H1 (cell line): ENCODE measurements around the gene NCK2. TPM values are rescaled to one million over a fixed set of nuclear protein-coding genes. Genes with fewer than 3 reads are reported as not detected.

Experiments used
- CBX8 ChIP-seq: fragments of 300-800, 300-1000 bp; sonication (generic); IDR thresholded peaks from 2 replicates; pipeline ENCODE4 v1.7.1; 2016; ENCODE audit warnings: low read depth, low read length, borderline replicate concordance
- CHD7 ChIP-seq: fragments of 300-600 bp; sonication (generic); IDR thresholded peaks from 2 replicates; pipeline ENCODE4 v1.7.1; 2012; ENCODE audit warnings: low read length, moderate library complexity, mild to moderate bottlenecking, inconsistent platforms; ENCODE audit not compliant: insufficient replicate concordance
- GTF2F1 ChIP-seq: IDR thresholded peaks from 2 replicates; pipeline ENCODE4 v1.6.1; 2012; ENCODE audit warnings: low read depth, low read length, improper control_type of control experiment, borderline replicate concordance
- HDAC6 ChIP-seq: IDR thresholded peaks from one replicate; pipeline ENCODE4 v1.7.1; 2012; ENCODE audit warnings: low read depth, mild to moderate bottlenecking, inconsistent platforms, low read length, moderate library complexity
- KDM1A ChIP-seq: fragments of 200-600, 300-600 bp; sonication (generic); IDR thresholded peaks from 2 replicates; pipeline ENCODE4 v1.7.1; 2016; ENCODE audit warnings: mild to moderate bottlenecking, low read length, borderline replicate concordance
- NANOG ChIP-seq: IDR thresholded peaks from 2 replicates; pipeline ENCODE4 v1.6.1; 2011; ENCODE audit warnings: low read length, low read depth, mild to moderate bottlenecking, inconsistent platforms; ENCODE audit not compliant: insufficient read depth, poor library complexity, severe bottlenecking
- polyA plus RNA-seq, 7 experiments: library from polyadenylated mRNA; depleted of rRNA in 3 of 7; stranded (reverse) in 5 of 7; unstranded in 2 of 7; fragments of >200 nt in 5 of 7; fragments of 200-250 nt in 2 of 7; gene quantifications; 1 replicate in 5 of 7; 2 replicates in 1 of 7; 4 replicates in 1 of 7; pipeline versions ENCODE4 v1.2.1 to v1.2.3, GENCODE V29; 2011 to 2013; ENCODE audit warnings: missing spikeins in 2 of 7, mixed read lengths in 2 of 7
- total RNA-seq: library from RNA; stranded (reverse); fragmentation: NEBNext Ultra II Directional; extraction: Animal tissue kit (Norgen Biotek cat#: 25700); gene quantifications from 2 replicates; pipeline ENCODE4 v1.2.1, GENCODE V29; 2021

The NCK2 gene
- total and polyA plus RNA-seq, 2 of the 8 experiments (the other 6 are each of a cell fraction or from before 2014, with no cell fraction given): 30.3 to 65.7 TPM

GRCh38 chr2:105906481-105906880, 161.8 kb downstream of the NCK2 start (continued):
- TF ChIP-seq NANOG (no peak), CHD7 (no peak), HDAC6 (no peak), KDM1A (no peak), GTF2F1 (no peak), CBX8 (no peak)
